ENCODE results near the gene GFM1.

DNA sequence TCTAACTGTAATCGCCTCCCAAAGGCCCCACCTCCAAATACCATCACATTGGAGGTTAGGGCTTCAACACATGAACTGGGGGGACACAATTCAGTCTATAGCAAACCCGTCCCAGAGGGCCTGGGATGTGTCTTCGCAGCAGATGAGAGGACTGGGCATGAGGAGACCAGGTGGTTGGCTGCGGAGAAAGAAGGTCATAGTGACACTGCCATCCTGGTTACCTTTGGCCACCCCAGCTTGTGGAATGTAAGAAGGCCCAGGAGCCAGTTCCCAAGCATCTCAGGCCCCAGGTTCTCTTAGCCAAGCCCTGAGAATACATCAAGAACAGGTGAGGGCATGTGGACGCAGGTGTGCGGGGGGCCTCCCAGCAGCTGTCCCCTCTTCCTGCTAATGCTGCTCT lies 94.3 kb downstream of the GFM1 start:
- no peak for TF ChIP-seq CTCF (IDR thresholded peaks at IDR 0.05)
- TF ChIP-seq EZH2phosphoT487 (IDR thresholded peaks at IDR 0.05) = no peak
- no peak for TF ChIP-seq EZH2 (IDR thresholded peaks at IDR 0.05)
